GM19397 (cell line): ENCODE measurements around the gene PPP1R14D.
A peak's percentile ranks its signal among the peaks of the same experiment; 100 is the strongest.

Experiments
- ATAC-seq: cut with Tn5 transposase; IDR thresholded peaks from one replicate; pipeline ENCODE4 v1.9.1; 2021; ENCODE audit warnings: mild to moderate bottlenecking, moderate library complexity; ENCODE audit not compliant: unreplicated experiment

PPP1R14D gene

GRCh38 chr15:40787991-40788390 lies 40.5 kb downstream of the PPP1R14D start:
- no peak for ATAC-seq

- no peak for ATAC-seq
Measured at GRCh38 chr15:40787344-40787841, 41.1 kb downstream of the PPP1R14D start.

GRCh38 chr15:40785814-40786213 lies 42.7 kb downstream of the PPP1R14D start:
- no peak for ATAC-seq

DNA sequence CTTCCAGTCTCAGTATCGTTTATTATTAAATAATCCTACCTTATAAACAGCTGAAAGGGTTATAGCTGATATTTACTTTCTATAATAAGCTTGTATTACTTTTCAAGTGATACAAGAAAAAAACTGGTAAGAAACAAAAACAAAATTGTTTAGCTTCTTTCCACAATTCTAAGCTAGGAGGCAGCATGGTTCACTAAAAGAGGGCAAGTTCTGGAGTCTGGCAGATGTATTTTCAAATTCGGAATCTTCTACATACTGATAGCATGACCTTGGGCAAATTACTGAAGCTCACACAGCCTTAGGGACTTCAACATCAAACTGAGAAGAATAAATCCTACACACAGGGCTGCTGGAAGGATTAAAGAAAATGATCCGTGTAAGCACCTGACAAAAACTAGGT lies 43.3 kb downstream of the PPP1R14D start:
- no peak for ATAC-seq

DNA sequence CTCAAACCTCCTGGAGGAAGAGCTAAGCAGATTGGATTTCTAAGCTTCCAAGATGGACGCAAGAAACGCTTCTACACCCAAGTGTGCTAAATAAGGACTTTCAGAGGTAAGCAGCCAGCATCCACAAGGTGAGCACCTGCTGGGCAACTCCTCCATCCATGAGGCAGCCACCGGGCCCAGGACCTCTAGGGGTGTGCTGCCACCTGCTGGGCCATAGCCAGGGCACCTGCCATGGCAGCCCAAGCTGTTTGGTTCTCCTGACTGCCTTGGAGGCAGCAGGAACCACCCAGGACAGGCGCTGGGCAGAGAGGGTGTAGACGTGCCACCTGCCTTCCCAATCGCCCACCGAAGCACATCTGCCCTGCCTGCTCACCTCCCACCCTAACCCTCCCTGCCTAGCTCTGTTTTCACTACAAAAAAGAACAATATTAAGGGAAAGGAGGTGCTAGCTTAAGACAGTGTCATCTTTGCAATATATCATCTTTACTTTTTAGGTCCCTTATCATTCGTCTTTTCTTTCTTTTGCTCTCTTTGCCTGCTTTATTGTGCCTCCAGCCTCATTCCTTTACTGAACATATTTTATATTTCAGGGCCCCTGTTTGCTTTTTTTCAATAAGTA lies 45.8 kb downstream of the PPP1R14D start:
- ATAC-seq: no peak

- ATAC-seq: no peak
Measured at GRCh38 chr15:40776537-40777141, 51.9 kb downstream of the PPP1R14D start.

GRCh38 chr15:40775740-40776536 lies 52.6 kb downstream of the PPP1R14D start:
- no peak for ATAC-seq

DNA sequence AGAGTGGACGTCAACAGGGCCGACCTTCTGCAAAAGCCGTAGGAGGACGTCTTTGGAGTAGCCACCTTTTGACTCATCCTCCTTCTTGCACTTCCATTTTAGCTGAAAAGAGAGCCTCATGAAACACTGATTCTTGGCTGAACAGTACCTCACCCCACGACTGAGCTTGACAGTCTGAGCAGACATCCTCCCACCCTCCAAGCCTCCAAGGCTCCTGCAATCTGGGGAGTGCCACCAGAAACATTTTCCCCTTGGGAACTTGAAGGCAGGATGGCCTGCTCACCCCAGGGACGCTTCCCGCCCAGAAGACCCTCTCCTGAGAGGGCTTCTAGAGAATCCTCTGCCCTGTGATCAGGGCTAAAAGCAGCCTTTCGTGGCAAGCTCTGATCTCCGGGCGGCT lies 53.5 kb downstream of the PPP1R14D start:
- no peak for ATAC-seq

- ATAC-seq: no peak
Measured at GRCh38 chr15:40773902-40774301, 54.6 kb downstream of the PPP1R14D start.

GRCh38 chr15:40773496-40773895 lies 55.0 kb downstream of the PPP1R14D start:
- no peak for ATAC-seq

DNA sequence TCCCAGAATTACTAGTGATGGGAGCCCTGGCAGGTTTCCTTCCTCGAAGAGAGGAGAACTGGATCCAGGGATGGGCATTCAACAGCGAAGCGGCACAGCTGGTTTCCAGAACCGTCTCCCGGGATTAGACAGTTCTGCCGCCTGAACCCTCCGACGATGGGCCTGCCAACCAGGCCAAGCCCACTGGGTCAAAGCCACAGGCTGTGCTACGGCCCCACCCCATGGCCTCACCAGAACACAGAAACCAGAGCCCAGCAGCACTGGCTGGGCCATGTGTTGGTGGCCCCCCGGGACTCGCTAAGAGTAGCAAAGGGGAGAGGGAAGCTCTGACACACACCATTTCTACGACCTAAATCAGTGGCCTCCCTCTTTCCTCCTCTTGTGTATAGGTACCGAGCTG lies 56.5 kb downstream of the PPP1R14D start:
- ATAC-seq: no peak

GRCh38 chr15:40771242-40771641 lies 57.3 kb downstream of the PPP1R14D start:
- ATAC-seq: no peak

DNA sequence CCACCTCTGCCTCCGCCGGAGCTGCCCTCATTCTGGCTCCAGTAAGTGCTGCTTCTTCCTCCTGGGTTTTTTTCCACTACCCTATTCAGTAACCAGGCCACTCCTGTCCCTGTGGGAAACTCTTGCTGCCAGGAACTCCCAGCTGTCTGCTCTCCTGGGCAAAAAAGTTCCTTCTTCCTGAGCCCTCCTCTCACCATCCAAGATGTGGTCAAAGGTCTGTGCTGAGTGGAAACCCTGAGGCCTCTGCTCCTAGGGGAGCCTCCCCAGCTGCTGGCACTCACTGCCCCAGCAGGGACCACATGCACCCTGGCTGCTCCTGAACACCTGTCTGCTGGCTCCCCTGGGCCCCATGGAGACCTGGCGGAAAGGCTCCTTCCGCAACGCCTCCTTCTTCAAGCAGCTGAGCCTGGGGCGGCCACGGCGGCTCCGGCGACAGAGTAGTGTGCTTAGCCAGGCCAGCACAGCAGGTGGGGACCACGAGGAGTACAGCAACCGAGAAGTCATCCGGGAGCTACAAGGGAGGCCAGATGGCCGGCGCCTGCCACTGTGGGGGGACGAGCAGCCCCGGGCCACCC lies 58.3 kb downstream of the PPP1R14D start:
- no peak for ATAC-seq

DNA sequence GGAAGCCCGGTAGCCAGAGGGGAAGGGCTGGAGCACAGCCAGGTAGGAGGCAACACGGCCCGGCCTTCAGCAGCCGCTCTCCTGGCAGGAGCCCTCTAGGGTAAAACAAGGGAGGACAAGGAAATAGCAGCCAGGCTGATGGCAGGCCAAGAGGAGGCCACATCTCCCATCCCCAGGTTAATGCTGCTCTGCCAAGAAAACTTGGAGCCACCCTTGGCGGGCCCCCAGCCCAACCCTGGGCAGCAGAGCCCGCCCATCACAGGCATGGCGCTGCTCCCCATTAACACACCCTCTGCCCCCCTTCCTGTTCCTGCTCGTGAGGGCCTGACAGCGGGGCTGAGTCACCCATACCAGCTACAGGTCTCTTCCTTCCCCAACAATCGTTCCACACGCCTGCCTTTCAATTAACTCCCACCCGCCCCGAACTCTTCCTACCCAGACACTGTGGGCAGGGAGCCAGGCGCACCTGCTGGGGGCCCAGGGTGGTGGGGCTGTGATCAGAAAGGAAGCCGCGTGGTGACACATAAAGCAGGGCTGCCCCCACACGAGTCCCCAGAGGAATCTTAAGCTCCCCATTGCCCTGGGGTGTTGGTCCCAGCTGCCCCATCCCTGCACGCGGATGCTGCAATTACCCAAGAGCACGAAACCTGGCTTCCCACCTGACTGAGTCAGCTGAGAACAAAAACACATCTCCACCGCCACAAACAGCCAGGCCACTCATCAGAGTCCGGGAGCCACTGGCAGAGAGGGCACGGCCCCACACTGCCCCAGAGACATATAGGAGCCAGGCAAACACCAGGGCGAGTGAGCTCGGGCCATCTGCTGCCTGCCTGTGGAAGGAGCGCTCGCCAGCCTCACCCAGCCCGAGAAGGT lies 59.0 kb downstream of the PPP1R14D start, which contains the start of gene C15orf62:
Gene C15orf62, plus strand, starts transcription at position 707 of the 873 bp plus-strand sequence. CDS start 516 bp downstream, outside the sequence.
- peak; percentile 52 for ATAC-seq

DNA sequence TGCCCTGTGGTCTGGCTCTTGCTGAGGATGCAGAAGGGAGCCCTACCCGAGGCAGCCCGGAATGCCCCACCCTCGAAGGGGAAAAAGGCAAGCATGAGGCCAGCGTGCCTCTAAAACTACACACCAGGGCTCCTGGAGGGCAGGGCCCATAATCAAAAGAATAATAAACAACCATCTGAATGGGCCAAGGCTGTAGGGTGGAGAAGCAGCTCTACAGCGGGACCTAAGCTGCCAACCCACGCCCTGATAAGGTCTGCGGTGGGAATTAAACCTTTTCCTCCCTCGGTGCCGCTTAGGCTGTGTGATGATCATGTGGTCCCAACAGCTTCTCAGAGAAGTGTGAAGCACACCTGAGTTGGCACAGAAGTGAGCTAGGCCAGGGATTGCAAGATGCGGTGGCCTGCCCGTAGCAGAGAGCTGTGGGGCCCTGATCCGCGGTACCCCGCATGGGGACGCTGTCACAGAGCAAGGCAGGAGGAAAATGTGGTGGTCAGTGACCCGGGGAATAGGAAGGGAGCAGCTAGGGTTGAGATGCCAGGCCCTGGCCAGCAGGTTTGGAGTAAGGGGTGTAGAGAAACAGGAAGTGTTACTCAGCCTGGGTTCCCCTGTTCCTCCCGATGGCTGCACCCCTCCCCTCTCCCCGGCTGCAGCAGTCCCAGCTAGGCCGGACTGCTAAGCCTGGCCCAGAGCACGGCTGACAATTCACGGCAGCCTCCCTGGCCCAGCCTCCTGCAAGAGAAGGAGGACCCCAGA lies 59.8 kb downstream of the PPP1R14D start:
- ATAC-seq: peak; percentile 8

- ATAC-seq: no peak
Measured at GRCh38 chr15:40767838-40768500, 60.5 kb downstream of the PPP1R14D start.

DNA sequence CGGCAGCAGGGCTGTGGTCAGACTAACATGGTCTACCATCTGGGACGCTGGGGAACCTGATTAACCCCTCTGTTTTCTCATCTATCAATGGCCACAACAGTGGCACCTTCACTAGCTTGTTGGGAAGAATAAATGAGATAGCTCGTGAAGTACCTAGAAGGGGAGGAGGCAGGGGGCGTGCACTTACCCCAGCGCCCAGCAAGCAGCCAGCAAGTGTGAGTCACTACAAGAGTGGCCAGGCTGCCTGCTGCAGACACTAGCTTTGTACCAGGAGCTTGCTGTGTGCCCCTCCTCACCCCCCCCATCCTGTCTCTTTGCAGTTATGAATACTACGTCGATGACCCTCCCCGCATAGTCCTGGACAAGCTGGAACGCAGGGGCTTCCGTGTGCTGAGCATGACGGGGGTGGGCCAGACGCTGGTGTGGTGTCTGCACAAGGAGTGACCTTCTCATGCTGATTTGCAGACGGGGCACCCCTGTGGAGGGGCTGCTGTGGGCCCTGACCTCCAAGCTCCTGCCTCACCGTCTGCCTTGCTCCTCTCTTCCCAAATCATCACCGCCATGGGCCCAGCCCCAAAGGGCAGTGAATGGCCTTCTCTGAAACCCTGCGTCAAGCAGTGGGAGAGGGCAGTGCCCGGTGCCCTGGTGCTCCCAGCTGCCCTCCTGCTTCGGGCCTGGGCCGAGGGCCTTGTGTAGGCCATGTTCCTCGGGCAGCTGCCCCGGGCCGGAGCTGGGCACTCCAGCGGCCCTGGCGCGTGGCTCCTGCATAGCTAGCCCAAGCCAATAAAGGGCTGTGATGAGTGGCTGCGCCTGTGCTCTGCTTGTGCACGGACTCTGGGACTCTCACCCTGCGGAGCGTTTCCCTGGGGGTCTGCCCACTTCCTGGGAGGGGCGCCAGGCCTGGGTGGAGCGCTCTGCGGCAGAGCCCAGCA lies 61.3 kb downstream of the PPP1R14D start:
- ATAC-seq: no peak

GRCh38 chr15:40766194-40766815 lies 62.2 kb downstream of the PPP1R14D start:
- no peak for ATAC-seq
